GM18499 (cell line): Measurements from ENCODE around the gene R3HDM1.
"Not testable (repeated sequence)": the region's sequence is repeated elsewhere in the genome, so short reads cannot be mapped to it uniquely, and the experiment has no call there.

Source experiments
- ATAC-seq: cut with Tn5 transposase; IDR thresholded peaks from one replicate; pipeline ENCODE4 v1.9.1; 2021; ENCODE audit warnings: moderate number of reproducible peaks; ENCODE audit not compliant: insufficient read depth, unreplicated experiment

The R3HDM1 gene

DNA sequence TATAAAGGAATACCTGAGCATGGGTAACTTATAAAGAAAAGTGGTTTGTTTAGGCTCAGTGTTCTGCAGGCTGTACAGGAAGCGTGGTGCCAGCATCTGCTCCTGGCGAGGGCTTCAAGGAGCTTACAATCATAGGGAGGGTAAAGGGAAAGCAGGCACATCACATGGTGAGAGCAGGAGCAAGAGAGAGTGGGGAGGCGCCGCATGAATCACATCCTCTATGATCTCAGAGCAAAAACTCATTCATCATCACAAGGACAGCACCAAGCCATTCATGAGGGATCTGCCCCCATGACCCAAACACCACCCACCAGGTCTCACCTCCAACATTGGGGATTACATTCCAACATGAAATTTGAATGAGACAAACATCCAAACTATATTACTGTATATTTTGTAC lies 32.5 kb downstream of the R3HDM1 start:
- ATAC-seq, result no peak

DNA sequence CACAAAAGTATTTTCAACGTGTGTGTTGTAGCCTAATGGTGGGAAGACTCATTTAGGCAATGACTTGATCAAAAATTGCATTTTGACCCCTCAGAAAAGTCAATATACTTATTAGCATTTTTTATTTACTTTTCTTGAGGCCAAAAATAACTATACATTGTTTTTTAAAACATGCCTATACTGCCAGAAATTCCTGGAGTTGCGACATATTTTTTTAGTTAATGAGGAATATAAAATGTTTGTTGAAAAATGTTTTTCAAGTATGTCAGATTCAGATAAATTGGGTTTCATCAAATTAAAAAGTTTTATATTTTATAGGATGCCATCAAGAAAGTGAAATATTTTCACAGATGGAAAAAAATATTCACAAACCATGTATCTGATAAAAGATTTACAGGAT lies 39.6 kb downstream of the R3HDM1 start:
- no peak for ATAC-seq

DNA sequence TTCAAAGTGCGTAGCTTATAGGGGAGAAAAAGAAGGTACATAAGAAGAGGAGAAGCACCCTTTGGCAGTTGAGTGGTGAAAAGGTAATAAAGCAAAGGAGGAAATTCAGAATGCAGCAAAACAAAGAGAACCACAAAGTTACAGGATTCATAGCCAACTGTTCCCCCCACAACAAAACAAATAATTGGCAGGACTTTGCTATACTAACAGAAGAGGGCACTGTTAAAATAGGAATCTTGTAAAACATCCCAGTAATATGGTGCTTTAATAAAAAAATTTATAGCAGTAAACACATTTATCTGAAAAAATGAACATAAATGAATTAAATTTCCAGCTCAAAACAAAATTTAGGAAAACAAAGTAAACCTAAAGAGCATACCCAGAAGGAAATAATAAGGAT lies 42.3 kb downstream of the R3HDM1 start:
- no peak for ATAC-seq

DNA sequence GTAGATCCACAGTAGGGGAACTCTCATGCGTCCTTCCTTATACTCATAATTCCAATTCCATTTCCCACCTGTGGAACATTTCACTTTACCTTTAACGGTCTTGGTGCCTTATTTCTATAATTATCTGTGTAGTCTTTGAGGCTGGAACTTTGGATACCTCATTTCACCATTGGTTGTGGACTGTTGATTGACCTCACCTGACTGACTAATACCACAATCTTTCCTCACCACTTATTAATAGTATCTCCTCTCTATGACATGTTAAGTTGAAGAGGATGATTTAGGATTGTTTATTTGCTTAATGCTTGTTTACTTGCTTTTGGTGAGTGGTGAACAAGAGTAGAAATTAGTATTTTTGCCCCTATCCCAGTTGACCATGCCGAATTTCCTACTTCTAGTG lies 50.0 kb downstream of the R3HDM1 start:
- no peak for ATAC-seq

DNA sequence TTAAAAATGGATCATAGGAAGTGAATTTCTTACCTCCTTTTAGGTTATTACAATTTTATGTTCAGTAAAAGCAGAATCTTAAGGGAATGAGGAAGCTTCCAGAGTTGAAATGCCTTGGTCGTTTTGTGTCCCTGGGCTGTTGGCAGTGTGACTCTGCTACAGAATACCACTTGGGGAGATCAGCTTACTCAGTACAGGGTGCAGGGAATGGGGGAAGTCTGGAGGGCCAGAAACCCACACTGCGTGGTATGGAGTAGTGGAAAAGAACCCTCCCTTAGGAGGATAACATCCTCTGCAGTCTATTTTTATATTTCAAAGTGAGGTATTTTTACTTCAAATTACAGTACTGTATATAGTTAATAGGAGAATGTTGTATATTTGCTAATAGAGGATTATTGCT lies 51.1 kb downstream of the R3HDM1 start:
- ATAC-seq, result no peak

DNA sequence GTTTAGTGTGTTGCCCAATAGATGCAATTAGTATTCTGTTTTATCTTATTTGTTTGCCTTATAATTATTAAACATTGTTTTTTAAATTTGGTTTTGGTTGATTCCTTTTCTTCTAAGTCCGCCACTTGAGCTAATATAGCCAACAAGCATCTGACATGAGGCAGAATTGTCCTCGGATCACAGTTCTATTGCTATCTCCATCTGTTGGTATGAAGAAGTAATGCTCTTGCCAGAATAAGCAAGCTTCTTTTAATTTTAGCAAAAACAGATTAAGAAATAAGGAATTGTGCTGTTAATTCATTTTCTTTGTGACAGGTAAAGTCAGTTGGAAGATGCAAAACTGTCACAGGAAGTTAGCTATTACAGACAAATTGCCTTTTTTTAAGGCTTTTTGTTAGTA lies 54.3 kb downstream of the R3HDM1 start:
- ATAC-seq, result no peak

DNA sequence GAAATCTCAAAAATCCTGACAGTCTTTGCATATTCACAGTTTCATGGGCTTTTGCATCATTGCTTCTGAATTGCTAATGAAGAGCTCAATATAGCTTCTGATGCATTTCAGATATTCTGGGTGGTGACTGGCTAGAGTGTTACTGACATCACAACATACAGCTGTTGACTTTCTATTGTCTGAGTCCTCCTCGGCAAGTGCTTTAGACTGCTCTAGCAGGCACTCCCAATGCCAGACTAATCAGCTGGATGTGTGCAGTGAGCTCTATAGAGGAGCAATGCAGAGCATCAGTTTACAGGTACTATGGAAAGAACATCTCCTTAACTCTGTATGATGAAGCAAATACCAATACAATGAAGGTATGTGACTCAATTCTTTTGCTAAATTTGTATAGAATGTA lies 54.9 kb downstream of the R3HDM1 start:
- ATAC-seq, result no peak

DNA sequence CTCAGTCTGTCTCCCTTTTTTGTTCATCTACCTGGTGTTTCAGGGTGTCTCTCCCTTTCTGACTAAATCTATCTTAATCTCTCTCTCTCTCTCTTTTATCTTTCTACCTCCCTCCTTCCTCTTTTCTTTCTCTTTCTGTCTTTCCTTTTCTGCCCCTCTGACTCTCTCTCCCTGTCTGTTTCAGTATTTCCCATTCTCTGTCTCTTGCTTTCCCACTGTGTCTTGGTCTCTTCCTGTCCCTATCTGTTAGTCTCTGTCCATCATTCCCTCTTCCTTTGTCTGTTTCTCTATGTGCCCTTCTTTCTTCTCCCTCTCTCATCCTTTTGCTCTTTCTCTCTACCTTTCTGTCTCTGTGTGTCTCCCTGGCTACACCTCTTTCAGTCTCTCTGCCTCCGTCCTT lies 56.7 kb downstream of the R3HDM1 start:
- ATAC-seq, result no peak

DNA sequence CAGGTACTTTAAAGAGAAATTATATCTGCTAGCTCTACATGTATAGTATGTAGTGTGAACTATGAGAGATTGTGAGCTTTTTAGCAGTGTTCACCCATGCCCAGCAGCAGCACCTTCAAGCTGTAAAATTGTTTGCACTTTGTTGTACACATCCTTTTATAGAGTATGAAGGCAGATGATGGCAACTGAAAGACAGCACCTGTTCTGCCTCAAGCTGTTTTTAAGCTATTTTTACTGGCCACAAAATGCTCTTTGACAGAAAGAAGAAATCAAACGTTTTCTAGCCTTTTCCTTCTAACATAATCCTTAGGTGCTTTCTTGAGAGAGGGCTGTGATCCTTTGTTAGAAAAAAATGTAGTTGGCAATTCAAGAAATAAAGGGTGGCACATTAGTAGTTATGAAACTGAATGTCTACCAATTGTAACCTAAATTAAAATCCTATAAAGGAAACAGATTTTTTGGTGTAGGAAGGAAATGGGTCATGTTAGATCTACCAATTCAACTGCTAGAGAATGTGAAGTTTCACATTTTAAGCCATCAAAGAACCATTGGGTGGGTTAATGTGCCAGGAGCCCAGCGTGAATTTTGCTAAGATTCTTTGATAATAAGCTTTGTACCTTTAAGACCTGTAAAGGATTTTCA lies 59.5 kb downstream of the R3HDM1 start:
- ATAC-seq, result no peak

DNA sequence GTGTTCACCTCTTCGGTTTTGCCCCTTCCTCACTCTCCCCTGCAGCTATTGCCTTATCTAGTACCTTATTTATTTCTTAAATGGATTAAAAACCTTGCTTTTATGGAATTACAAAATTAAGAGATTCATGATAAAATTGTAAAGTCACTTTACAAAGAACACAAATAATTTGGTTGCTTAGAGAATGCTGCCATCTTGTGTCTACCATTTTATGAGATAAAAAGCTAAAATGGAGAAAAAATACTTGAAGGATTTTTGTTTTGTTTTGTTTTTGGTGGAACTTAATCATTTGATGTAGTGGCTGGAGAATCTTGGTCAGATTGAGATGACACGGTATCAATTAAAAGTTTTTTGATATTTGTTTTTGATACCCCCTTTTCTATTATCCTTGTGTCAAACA lies 69.6 kb downstream of the R3HDM1 start:
- no peak for ATAC-seq

DNA sequence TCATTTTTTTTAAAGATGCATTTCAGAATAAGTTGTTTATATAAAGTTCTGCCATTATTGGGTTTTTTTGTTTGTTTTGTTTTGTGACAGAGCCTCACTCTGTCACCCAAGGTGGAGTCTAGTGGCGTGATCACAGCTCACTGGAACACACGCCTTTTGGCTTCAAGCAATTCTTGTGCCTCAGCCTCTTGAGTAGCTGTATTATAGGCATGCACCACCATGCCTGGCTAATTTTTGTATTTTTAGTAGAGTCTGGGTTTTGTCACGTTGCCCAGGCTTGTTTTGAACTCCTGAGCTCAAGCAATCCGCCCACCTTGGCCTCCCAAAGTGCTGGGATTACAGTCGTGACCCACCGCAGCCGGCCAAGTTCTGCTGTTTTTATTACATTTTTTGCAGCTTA lies 72.3 kb downstream of the R3HDM1 start:
- ATAC-seq, result no peak

DNA sequence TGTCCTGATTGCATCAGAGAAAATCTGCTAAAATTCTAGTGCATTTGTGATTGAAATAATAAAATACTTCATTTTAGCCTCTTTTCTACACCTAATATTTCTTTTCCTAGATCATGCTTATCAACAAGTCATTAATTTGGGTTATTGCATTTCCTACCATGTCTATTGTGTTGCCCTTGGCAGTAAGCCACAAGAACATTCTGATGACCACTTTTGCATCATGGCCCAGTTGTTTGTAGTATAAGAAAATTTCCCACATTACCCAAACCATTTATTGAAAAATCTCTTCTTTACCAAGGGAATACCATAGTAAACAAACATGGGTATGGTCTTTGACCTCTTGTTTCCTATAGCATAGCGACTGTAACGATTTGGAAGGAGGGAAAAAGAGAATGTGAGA lies 76.3 kb downstream of the R3HDM1 start:
- no peak for ATAC-seq

DNA sequence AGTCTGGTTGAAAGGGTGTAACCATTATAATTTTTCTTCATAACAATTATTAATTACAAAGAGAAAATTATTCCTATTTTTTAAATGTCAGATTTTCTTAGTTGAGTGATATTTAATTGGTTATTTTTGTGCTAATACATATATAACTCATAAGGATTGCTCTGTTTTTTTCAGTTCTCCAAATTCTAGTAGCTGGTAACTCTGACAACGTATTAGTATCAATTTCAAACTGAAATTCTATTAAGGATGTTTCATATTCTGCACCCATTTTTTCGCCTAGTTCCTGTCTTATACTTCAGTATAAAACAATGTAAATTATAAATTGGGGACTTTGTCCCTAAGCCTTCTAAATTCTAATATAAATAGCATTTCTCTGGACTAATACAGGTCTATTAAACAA lies 81.0 kb downstream of the R3HDM1 start:
- no peak for ATAC-seq

DNA sequence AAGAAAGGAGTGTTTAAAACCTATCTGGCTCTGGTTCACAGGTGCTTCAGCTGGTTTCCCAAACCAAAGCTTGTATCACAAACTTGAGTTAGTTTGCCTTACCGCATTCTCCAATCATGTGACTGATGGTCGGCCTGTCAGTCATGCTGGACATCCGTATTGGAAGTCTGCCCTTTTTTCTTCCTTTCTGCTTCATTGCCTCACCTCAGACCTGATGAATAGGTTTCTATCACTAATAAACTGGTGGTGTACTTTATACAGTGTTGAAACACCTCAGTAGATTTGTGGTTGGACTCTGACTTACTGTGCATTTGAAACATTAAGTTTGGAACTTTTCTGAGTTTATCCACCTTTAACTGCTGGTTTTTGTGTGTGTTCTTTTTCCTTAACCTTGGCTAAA lies 84.1 kb downstream of the R3HDM1 start:
- no peak for ATAC-seq

DNA sequence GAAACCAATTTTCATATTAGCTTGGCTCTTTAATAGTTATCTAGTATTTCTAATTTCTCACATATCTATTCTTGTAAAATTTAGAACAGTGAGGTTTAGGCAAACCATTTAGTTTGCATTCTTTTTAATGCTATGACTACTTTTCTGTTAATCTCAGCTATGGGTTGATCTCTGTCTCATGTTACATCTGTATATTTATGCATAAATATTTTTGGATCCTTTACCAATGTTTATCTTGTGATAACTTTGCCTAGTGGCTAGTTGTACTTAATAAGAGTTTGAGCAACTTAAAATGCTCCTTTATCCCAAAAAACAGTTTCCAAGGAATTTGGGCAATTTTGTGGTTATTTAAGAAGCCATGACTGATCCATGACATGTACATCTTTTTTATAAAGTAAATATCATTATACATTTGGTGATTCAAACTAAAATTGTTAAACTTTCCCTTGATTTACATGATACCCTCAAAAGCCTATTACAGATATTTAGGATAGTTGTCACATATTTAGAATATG lies 86.3 kb downstream of the R3HDM1 start:
- no peak for ATAC-seq

DNA sequence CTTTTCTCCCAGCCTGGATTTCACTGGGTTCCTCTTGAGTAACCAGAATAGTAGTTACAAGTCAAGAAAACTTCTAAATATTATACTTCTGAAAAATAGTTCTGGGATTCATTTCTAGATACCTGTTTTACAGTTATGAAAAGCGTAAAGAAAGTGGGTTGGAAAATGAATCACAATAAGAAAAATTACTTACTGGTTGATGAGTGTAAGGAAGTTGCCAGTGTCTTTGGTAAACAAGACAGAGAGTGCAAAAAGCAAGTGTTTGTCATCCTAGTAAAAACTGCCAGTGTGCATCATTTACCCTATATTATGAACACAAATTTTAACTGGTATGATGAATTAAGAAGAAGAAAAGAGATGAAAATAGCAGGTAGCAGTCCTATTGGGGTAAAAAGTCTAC lies 88.9 kb downstream of the R3HDM1 start:
- no peak for ATAC-seq

DNA sequence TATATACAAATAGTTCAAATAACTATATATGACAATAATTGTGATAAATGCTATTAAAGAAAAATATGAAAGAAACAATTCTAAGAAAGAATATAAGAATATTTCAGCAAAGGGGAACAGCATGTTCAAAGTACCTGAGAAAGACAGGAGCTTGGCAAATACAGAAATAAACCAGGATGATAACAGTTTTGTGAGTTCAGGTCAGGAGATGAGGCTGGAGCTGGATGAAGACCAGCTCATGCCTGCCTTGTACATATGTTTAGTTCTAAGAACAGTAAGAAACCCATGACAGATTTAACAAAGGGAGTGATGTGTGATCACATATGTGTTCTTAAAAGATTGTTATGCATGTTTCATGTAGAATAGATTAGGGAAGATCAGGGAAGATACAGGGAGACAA lies 98.2 kb downstream of the R3HDM1 start:
- ATAC-seq, result no peak

DNA sequence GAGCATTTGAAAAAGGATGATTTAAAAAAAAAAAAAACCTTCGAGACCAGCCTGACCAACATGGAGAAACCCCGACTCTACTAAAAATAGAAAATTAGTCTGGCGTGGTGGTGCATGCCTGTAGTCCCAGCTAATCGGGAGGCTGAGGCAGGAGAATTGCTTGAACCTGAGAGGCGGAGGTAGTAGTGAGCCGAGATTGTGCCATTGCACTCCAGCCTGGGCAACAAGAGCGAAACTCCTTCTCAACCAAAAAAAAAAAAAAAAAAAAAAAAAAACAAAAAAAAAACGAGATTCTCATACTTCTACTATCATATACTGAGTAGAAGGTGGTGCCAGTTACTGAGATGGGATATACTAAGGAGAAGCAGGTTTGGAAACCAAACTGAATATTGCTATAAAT lies 98.8 kb downstream of the R3HDM1 start:
- not testable (repeated sequence) for ATAC-seq

DNA sequence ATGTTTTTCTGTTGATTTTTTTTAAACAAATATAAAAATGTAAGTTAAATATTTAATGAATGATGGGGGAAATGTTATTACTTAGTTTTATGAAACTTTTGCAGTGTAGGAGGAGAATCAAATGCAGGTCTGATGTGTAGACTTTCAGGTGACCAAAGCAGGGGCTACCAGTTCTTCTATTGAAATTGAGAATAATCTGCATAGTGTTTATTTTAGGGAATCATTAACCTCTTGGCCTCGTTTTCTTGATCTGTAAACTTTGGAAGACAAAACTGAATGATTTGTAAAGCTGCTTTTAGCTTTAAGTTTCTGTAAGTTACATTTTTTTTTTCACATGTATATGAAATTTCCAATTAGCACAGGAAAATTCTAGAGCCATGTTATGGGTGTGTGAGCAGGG lies 99.2 kb downstream of the R3HDM1 start:
- no peak for ATAC-seq

DNA sequence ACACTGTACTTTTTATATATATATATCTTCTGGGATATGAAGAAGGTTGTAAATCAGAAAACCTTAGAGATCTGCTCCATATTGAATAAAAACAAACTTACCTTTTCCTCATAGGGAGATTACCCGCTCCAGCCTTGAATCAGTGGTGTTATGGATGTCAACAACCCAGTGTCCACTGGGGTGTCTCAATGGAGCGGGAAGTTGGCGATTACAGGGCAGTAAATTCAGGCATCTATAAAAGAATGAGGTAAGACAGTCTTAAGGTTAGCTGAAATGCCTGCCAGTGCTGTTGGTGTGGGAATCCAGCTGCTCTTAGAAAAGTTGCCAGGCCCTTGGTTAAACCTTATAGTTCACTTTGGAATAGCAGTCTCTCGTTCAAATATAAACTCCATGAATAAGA lies 102.3 kb downstream of the R3HDM1 start:
- ATAC-seq, result no peak

DNA sequence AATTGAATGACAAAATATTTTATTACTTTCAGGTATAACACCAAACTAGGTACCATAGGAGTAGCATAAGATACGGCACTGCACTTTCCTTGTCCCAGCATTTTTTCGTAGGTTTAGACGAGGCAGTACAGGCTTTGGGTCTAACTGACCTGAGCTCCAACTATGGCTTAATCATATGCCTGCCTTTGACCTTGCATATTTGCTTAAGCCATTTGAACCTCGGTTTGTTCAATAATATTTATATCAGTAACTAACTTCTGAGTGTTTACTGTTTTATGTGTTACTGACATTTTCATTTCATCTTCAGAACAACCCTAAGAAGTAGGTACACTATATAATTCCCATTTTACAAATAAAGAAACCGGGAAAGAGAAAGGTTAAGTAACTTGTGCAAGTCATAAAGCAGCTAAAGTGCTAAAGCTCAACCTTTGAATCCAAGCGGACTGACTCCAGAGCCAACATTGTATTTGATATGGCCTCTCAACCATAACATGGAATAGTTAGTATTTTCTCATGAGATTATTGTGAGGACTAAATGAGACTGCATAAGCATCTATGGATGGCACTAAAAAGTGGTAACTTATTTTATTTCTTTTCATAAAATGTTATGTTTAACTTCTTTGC lies 104.0 kb downstream of the R3HDM1 start:
- no peak for ATAC-seq

DNA sequence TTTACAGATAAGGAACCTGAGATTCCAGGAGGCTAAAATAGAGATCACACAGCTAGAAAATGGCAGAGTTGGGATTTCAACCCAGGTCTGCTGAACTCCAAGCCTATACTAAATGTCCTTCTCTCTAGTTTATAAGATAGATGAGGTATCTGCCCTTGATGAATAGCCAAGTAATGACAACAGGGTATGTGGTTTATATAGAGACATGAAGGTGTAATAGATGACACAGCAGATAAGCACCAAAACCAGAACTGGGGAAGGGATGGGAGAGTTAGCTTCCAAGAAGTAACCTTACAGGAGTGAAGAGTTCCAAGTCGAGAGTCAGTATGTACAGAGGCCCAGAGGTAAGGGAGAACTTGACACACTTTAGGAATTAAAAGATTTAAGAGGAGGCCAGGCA lies 105.7 kb downstream of the R3HDM1 start:
- ATAC-seq, result no peak
